ENCODE measurements around the gene SPTAN1. TPM values are rescaled to one million over a fixed set of nuclear protein-coding genes. Genes with fewer than 3 reads are reported as not detected.

SPTAN1 gene
- total RNA-seq, 1 donor from 2014 or later = 442 TPM

GRCh38 chr9:128512820-128513219, 39.6 kb upstream of the SPTAN1 start:
- H3K27ac Mint-ChIP-seq = no peak overlapping the region

GRCh38 chr9:128521956-128522355, 30.4 kb upstream of the SPTAN1 start:
- H3K27ac Mint-ChIP-seq = no peak overlapping the region
- no peak for DNase-seq (ENCODE audit: low spot score in 2 of 2, unreplicated experiment in 2 of 2)

More at GRCh38 chr9:128512820-128513219, 39.6 kb upstream of the SPTAN1 start:
- Mint-ChIP-seq H3K9me3 (no peaks in the 10 kb centered on the region), H3K4me3 (no peak overlapping the region), H3K36me3 (peaks cover 31% of the 10 kb centered on the region), H3K27me3 (ENCODE audit: low read depth) (no peaks in the 10 kb centered on the region), H3K4me1 (no peaks in the 10 kb centered on the region)
- no peak for DNase-seq (ENCODE audit: low spot score in 2 of 2, unreplicated experiment in 2 of 2)
- no peak for TF ChIP-seq CTCF (IDR thresholded peaks at IDR 0.05; ENCODE audit: unreplicated experiment)

GRCh38 chr9:128523199-128523925, 29.0 kb upstream of the SPTAN1 start:
- peak in 1 of 2 experiments; percentile 45 for DNase-seq (ENCODE audit: low spot score in 2 of 2, unreplicated experiment in 2 of 2)
- TF ChIP-seq CTCF (IDR thresholded peaks at IDR 0.05; ENCODE audit: unreplicated experiment) = no peak
- Mint-ChIP-seq H3K9me3 (peaks cover 7% of the 10 kb centered on the region), H3K36me3 (peaks cover 36% of the 10 kb centered on the region), H3K4me3 (no peak overlapping the region), H3K27ac (peak overlapping the region; percentile 62), H3K27me3 (ENCODE audit: low read depth) (no peaks in the 10 kb centered on the region), H3K4me1 (peaks cover 2% of the 10 kb centered on the region)

More at GRCh38 chr9:128521956-128522355, 30.4 kb upstream of the SPTAN1 start:
- Mint-ChIP-seq H3K27me3 (ENCODE audit: low read depth) (no peaks in the 10 kb centered on the region), H3K4me1 (peaks cover 2% of the 10 kb centered on the region), H3K36me3 (peaks cover 46% of the 10 kb centered on the region), H3K4me3 (no peak overlapping the region), H3K9me3 (peaks cover 7% of the 10 kb centered on the region)
- TF ChIP-seq CTCF (IDR thresholded peaks at IDR 0.05; ENCODE audit: unreplicated experiment) = no peak

- H3K4me3 Mint-ChIP-seq = no peak overlapping the region
- no peak for DNase-seq (ENCODE audit: low spot score in 2 of 2, unreplicated experiment in 2 of 2)
- no peak overlapping the region for H3K27ac Mint-ChIP-seq
- no peaks in the 10 kb centered on the region for H3K9me3 Mint-ChIP-seq
- no peaks in the 10 kb centered on the region for H3K27me3 Mint-ChIP-seq (ENCODE audit: low read depth)
- H3K36me3 Mint-ChIP-seq = peaks cover 24% of the 10 kb centered on the region
- TF ChIP-seq CTCF (IDR thresholded peaks at IDR 0.05; ENCODE audit: unreplicated experiment) = no peak
- H3K4me1 Mint-ChIP-seq = peaks cover 2% of the 10 kb centered on the region
These were observed 25.7 kb upstream of the SPTAN1 start for GRCh38 chr9:128526720-128527119.

GRCh38 chr9:128528445-128529160, 23.8 kb upstream of the SPTAN1 start:
- H3K36me3 Mint-ChIP-seq = peaks cover 31% of the 10 kb centered on the region
- H3K9me3 Mint-ChIP-seq = no peaks in the 10 kb centered on the region
- no peak for TF ChIP-seq CTCF (IDR thresholded peaks at IDR 0.05; ENCODE audit: unreplicated experiment)
- H3K27ac Mint-ChIP-seq = no peak overlapping the region
- H3K4me3 Mint-ChIP-seq = no peak overlapping the region
- H3K27me3 Mint-ChIP-seq (ENCODE audit: low read depth) = no peaks in the 10 kb centered on the region
- no peak for DNase-seq (ENCODE audit: low spot score in 2 of 2, unreplicated experiment in 2 of 2)
- H3K4me1 Mint-ChIP-seq = no peaks in the 10 kb centered on the region
